HUES6 (cell line): ENCODE measurements around the gene CACNA1B.
A peak's percentile ranks its signal among the peaks of the same experiment; 100 is the strongest.
"Not testable (repeated sequence)": the region's sequence is repeated elsewhere in the genome, so short reads cannot be mapped to it uniquely, and the experiment has no call there.

Experiments used
- H3K27ac ChIP-seq: 2 replicates; pipeline ENCODE4 v1.7.0; 2013; ENCODE audit warnings: low read depth, mild to moderate bottlenecking, low read length, inconsistent platforms
- H3K27me3 ChIP-seq: 2 replicates; pipeline ENCODE4 v1.6.1; 2013; ENCODE audit warnings: low read length; ENCODE audit not compliant: control insufficient read depth, insufficient read depth
- H3K36me3 ChIP-seq: 2 replicates; pipeline ENCODE4 v1.6.1; 2013; ENCODE audit warnings: low read length; ENCODE audit not compliant: control insufficient read depth, insufficient read depth
- H3K4me1 ChIP-seq: 2 replicates; pipeline ENCODE4 v1.6.1; 2013; ENCODE audit warnings: low read length; ENCODE audit not compliant: control insufficient read depth, insufficient read depth
- H3K4me3 ChIP-seq: 2 replicates; pipeline ENCODE4 v1.5.1; 2013; ENCODE audit warnings: low read depth, low read length
- H3K9ac ChIP-seq: one replicate; pipeline ENCODE4 v1.6.1; 2013; ENCODE audit warnings: mild to moderate bottlenecking, low read length
- H3K9me3 ChIP-seq: 2 replicates; pipeline ENCODE4 v1.6.1; 2013; ENCODE audit warnings: low read depth, low read length; ENCODE audit not compliant: control insufficient read depth, insufficient read depth

Gene CACNA1B

GRCh38 chr9:138149672-138150656 is 272.4 kb downstream of the CACNA1B start:
- not testable (repeated sequence) for H3K36me3 ChIP-seq, H3K9ac ChIP-seq, H3K9me3 ChIP-seq, H3K4me1 ChIP-seq, H3K27me3 ChIP-seq, H3K27ac ChIP-seq
- peak overlapping the region; percentile 58 for H3K4me3 ChIP-seq

GRCh38 chr9:138155788-138156187 is 278.2 kb downstream of the CACNA1B start:
- H3K27ac ChIP-seq, H3K4me1 ChIP-seq, H3K9me3 ChIP-seq, H3K4me3 ChIP-seq, H3K36me3 ChIP-seq, H3K27me3 ChIP-seq, H3K9ac ChIP-seq: not testable (repeated sequence)

GRCh38 chr9:138166793-138167192 is 289.2 kb downstream of the CACNA1B start:
- H3K4me3 ChIP-seq, H3K36me3 ChIP-seq, H3K27ac ChIP-seq, H3K4me1 ChIP-seq, H3K9ac ChIP-seq, H3K9me3 ChIP-seq, H3K27me3 ChIP-seq: not testable (repeated sequence)
